Choroid plexus epithelial cell (primary cell): Measurements from ENCODE around the gene S1PR3.
A peak's percentile ranks its signal among the peaks of the same experiment; 100 is the strongest.

Source experiments
- DNase-seq: peaks from one replicate; pipeline ENCODE4 v3.0.0-alpha.2; 2010; ENCODE audit warnings: low read depth
- H3K4me3 ChIP-seq: 2 replicates; pipeline ENCODE4 v1.5.1; 2011; ENCODE audit warnings: low read depth, mild to moderate bottlenecking, control low read depth, low read length, moderate library complexity
- TF ChIP-seq, protein P1 (sequence below): conservative IDR thresholded peaks from 2 replicates; pipeline ENCODE4 v1.5.1; 2011; ENCODE audit warnings: low read depth, mild to moderate bottlenecking, control low read depth, inconsistent platforms, low read length, moderate library complexity

Gene S1PR3

DNA sequence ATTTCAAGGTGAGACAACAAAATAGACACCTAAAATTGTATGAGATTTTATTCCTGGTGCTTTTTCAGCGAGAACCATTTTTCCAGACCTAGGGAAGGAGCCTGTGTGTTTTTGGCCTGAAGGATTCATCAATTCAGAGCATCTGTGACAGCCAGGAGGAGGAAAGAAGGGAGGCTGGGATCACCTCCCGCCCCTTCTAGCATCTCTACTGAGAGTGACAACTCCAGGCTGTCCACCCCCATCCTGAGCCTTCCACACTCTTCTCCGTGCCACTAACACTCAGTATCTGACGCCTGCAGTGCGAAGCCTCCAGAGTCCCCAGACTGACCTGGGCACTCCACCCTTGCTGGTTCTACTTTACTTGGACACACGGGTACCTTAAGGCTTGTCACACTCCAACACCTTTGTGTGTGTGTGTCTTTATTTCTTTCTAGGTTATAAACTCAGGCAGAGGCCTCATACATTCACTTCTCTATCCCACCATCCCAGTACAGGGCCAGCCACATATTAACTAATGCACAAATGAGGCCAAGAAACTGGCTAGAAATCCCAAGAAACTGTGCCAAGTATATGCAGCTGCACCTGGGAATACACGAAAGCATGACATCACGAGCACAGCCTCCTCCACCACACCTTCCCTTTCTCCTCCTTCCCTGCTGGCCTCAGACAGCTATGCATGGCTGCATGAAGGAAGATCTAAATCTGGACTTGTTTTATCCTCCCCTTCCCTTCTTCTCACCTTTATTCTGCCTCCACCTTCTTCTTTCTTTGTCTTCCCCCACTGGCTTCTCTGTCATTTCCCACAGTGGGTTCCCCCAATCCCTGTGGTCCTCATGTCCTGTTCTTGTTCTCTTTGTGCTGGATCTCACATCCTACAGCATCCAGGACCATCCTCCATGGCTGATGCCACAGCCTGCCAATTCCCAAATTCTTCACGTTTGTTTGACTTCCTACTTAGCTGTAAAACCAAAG, 16.0 kb downstream of the S1PR3 start:
- DNase-seq: no peak
- no peak overlapping the region for H3K4me3 ChIP-seq
- TF ChIP-seq, protein P1, sequence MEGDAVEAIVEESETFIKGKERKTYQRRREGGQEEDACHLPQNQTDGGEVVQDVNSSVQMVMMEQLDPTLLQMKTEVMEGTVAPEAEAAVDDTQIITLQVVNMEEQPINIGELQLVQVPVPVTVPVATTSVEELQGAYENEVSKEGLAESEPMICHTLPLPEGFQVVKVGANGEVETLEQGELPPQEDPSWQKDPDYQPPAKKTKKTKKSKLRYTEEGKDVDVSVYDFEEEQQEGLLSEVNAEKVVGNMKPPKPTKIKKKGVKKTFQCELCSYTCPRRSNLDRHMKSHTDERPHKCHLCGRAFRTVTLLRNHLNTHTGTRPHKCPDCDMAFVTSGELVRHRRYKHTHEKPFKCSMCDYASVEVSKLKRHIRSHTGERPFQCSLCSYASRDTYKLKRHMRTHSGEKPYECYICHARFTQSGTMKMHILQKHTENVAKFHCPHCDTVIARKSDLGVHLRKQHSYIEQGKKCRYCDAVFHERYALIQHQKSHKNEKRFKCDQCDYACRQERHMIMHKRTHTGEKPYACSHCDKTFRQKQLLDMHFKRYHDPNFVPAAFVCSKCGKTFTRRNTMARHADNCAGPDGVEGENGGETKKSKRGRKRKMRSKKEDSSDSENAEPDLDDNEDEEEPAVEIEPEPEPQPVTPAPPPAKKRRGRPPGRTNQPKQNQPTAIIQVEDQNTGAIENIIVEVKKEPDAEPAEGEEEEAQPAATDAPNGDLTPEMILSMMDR: no peak

DNA sequence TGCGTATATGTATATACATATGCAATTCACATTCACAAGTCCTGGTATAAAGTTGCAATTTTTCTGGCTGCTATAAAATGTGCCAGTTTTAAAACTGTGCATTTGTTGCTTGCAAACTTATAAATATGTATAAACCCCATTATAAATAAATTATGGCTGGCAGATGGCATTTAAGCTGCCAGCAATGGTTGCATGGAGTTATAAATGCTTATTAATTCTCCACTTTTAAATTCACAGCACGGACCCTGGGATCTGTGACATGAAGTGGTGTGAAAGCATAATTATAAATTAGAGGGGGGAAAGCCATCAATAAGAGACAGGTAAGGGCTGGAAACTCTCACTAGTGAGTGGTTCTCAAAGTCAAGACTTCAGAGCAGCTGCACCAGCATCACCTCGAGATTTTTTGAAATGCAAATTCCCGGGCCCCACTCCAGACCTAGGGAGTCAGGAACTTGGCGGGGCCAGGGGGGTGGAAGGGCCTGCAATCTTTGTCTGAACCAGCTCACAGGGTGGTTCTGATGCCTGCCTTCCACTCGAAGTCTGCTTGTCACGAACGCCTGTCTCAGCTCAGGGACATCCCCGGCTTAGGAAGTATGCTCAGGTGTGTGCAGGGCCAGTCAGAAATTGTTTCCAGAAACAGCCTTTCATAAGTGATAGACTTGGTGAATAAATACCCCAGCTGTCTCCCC, 16.9 kb downstream of the S1PR3 start:
- TF ChIP-seq, protein P1: no peak
- DNase-seq: no peak
- H3K4me3 ChIP-seq: no peak overlapping the region

DNA sequence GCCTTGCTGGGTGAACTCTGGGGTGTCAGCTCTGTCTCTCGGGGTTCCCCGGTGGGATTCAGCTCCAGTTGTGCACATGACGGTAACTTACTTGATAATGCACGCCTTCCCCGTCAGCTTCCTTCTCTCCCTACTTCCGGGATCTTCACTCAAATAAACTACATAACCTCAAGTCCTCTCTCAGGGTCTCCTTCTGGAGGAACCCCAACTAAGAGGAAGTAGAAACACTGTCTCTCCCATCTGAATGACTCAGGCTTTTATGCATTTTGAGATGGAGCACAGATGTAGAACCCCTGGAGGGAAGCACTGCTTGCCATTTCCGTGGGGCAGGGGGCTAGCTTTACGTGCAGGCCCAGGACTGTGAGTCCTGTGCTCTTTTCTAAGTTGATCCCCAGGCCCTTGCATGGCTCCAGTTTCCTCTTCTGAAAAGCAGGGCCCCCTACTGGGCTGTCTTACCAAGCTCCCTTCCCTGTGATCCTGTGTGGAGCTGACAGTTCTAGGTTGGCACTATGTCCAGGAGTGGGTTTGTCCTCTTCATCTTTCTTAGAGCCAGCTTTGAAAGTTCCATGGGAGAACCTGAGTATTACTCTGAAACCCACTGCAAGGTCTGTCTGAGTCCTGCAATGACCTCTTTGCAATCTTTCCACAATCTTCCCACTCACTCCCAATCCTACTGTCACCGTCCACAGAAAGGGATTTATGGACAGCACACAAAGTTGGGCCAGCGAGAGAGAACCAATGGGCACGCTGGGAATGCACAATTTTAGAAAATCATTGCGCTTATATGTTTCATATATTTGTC, 17.7 kb downstream of the S1PR3 start:
- TF ChIP-seq, protein P1: peak; percentile 53

DNA sequence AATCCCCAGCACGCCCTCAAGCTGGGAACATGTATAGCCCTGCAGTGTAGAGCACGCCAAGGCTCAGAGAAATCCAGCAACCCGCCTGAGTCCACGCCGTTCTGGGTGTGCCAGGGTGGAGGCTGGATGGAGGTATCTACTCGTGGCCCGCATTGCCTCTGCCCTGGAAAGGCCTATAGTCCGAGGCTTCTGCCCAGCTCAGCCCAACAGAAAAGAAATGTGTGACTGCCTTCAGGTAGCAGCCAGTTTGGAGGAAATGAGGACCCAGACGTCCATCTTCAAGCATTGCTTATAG, 18.2 kb downstream of the S1PR3 start:
- TF ChIP-seq, protein P1: no peak
- H3K4me3 ChIP-seq: no peak overlapping the region
- no peak for DNase-seq

More for the DNA sequence above, 17.7 kb downstream of the S1PR3 start:
- no peak overlapping the region for H3K4me3 ChIP-seq
- DNase-seq: no peak

DNA sequence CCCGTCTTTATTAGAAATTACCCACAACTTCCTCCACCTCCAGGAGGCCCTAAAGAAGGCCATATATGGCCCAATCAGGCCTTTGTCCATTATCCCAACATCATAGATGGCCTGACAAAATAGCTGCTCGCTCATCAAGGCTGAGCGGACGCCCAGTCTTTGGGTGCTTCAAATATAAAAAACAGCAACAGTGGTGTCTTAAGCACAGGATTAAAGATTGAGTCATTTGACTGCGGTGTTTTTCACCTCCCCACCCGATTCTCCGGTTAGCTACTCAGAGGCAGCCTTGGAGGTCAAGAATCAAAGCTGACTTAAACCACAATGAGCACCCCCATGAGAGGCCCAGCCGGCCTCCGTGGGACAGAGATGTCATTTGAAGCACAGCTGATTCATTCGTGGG, 18.8 kb downstream of the S1PR3 start:
- no peak for DNase-seq
- no peak overlapping the region for H3K4me3 ChIP-seq
- TF ChIP-seq, protein P1: no peak

DNA sequence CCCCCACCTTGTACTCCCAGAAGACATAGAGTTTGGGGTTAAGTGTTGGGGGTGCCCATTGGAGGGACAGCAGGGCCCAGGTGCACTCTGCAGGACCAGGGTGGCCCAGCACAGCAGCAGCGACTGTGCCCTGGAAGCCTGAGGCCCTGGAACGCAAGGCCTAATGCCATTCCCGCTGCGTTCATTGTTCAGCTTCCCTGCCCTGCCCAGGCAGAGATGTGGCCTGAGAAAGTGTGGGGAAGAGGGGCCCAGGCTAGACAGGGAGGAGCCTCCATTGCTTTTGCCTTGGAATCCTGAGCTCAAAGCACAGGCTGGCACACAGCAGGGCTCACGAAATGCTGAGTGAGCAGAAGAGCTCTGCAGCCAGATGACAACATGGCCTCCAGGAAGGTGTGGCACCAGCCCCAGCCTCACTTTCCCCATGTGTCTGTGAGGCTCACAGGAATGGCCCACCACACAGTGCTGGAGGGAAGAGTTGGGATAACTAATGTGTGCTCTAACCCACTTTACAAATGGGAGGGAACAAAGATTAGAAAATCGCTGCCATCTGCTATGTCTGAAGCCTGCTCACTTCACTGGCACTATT, 19.4 kb downstream of the S1PR3 start:
- DNase-seq: no peak
- no peak overlapping the region for H3K4me3 ChIP-seq
- TF ChIP-seq, protein P1: no peak
